Stimulated activated CD8-positive, alpha-beta memory T cell treated with anti-CD3 and anti-CD28 coated beads, Interleukin-4, amount 100 ng/mL, for 4 hours (primary cell): Measurements from ENCODE around the gene TNS2.
A peak's percentile ranks its signal among the peaks of the same experiment; 100 is the strongest.
"Not testable (repeated sequence)": the region's sequence is repeated elsewhere in the genome, so short reads cannot be mapped to it uniquely, and the experiment has no call there.

Experiments used
- DNase-seq, 2 donors: peaks; one replicate each; pipeline ENCODE4 v3.0.0-alpha.2; 2020; ENCODE audit warnings: low read depth in 2 of 2, low spot score in 1 of 2

Gene TNS2

GRCh38 chr12:53093777-53094393 is 44.0 kb downstream of the TNS2 start:
- DNase-seq, result no peak

DNA sequence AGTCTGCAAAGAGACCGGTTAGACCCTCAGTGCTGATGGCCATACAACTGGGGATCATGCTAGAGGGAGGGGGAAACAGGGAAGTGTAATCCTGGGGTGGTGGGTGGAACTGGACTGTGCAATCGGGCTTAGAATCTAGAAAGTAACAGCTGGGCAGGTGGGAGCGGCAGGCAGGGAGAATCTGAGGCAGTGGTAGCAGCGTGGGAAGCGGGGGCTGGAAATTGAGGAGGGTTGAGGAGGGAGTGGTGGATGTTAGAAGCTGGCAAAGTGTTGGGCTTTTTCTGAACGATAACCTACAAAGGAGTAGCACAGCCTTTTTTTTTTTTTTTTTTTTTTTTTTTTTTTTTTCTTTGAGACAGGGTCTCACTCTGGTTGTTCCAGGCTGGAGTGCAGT is 44.5 kb downstream of the TNS2 start:
- DNase-seq, result no peak

- not testable (repeated sequence) for DNase-seq
These were observed 45.1 kb downstream of the TNS2 start for GRCh38 chr12:53094796-53095595.

DNA sequence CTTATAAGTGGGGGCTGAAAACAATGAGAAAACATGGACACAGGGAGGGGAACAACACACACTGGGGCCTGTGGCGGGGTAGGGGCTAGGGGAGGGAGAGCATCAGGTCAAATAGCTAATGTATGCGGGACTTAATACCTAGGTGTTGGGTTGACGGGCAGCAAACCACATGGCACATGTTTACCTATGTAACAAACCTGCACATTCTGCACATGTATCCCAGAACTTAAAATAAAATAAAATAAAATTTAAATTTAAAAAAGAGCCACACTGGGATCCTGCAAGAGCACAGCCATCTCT is 45.7 kb downstream of the TNS2 start:
- not testable (repeated sequence) for DNase-seq

- no peak for DNase-seq
These were observed 46.4 kb downstream of the TNS2 start for GRCh38 chr12:53096089-53096741.

DNA sequence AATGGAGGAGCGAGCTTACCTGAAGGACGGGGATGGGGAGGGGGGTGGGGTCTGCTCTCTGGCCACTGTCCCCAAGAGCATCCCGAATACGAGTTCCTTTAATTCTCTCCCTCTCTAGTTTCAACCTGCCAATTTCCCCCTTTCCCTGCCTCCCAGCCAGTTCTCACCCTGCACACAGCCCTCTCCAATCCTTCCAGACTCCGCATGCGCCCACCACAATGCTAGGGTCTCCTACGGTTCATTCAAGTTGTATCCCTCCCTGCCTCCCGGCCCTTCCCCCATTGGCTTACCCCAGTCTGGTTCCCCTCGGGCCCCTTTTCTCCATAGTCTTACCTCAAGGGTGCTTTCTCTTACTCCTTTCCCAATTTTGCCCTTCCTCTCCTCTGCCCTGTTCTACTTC is 46.9 kb downstream of the TNS2 start:
- no peak for DNase-seq

DNA sequence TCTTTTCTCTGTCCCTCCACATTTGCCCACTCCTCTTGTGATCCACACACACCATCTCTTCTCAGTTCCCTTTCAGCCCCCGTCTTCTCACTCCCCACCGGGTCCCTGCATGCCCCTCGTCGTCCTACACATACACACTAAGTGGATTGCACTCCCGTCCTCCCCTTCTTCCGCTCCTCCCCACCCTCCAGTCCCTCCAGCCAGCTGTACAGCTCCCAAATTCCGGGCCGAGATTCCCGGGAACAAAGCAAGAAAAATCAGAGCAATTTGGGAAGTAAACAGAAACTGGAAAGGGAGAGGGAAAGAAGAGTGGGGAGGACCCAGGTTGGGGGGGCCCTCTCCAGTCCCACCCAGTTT is 47.3 kb downstream of the TNS2 start:
- DNase-seq, result no peak

DNA sequence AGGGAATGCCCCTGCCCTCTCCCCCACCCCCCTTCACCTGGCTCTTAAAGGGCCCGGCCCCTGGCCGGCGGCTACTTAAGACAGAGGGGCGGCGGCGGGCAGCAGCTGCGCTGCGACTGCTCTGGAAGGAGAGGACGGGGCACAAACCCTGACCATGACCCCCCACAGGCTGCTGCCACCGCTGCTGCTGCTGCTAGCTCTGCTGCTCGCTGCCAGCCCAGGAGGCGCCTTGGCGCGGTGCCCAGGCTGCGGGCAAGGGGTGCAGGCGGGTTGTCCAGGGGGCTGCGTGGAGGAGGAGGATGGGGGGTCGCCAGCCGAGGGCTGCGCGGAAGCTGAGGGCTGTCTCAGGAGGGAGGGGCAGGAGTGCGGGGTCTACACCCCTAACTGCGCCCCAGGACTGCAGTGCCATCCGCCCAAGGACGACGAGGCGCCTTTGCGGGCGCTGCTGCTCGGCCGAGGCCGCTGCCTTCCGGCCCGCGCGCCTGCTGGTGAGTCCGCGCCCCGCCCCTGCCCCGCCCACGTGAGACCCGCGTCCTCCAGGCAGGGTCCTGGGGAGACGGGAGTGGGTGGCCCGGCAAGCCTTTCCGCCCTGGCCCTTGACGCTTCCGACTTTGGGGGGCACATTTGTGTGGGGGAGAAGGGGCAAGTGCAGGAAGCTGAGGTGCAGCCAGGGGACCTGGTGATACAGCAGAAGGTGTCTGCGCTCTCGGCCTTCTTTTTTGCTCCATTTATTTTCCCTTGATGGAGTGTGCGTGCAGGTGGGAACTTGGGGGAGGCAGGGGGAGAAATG is 47.9 kb downstream of the TNS2 start, which contains the start of gene IGFBP6:
TSS of gene IGFBP6 (plus strand) at position 104 of the 790 bp plus-strand sequence. CDS start at position 155, 51 bp downstream.
- no peak for DNase-seq

GRCh38 chr12:53098354-53098981 is 48.6 kb downstream of the TNS2 start:
- no peak for DNase-seq

GRCh38 chr12:53099071-53099882 is 49.4 kb downstream of the TNS2 start:
- DNase-seq, result peak; percentile 70 to 89

DNA sequence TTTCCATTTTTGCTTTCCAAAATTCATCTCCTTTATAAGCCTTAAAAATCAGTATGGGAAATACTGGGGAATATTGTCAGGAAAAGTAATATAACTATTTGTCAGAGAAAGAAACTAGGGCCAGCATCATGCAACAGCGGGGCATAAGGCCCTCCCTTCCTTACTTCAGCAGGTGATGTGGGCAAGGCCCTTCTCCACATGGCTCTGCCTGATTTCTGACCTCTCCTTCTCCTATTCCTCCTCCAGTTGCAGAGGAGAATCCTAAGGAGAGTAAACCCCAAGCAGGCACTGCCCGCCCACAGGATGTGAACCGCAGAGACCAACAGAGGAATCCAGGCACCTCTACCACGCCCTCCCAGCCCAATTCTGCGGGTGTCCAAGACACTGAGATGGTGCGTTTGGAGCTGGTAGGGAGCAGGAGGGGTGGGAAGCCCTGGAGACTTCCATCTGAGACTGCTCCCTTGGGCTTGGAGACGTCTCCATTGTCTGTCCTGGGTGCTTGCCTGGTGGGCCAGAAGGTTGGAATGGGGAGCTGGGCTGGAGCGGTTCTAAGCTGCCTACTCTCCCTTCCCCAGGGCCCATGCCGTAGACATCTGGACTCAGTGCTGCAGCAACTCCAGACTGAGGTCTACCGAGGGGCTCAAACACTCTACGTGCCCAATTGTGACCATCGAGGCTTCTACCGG is 50.7 kb downstream of the TNS2 start:
- no peak for DNase-seq

DNA sequence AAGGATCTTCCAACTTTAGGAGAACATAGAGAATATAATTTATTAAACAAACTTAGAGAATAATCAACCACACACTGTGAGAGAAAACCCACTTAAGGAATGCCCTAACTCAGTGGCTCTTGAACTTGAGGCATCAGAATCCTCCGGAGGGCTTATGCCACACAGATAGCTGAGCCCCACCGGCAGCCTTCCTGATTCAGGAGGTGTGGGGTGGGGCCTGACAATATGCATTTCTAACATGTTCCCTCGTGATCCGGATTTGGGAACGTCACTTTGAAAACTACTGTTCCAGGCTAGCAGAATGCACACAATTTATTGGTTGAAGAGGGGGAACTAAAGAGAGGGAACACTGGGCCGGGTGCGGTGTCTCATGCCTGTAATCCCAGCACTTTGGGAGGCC is 51.4 kb downstream of the TNS2 start:
- no peak for DNase-seq

- DNase-seq, result no peak
These were observed 52.3 kb downstream of the TNS2 start for GRCh38 chr12:53101931-53102781.

DNA sequence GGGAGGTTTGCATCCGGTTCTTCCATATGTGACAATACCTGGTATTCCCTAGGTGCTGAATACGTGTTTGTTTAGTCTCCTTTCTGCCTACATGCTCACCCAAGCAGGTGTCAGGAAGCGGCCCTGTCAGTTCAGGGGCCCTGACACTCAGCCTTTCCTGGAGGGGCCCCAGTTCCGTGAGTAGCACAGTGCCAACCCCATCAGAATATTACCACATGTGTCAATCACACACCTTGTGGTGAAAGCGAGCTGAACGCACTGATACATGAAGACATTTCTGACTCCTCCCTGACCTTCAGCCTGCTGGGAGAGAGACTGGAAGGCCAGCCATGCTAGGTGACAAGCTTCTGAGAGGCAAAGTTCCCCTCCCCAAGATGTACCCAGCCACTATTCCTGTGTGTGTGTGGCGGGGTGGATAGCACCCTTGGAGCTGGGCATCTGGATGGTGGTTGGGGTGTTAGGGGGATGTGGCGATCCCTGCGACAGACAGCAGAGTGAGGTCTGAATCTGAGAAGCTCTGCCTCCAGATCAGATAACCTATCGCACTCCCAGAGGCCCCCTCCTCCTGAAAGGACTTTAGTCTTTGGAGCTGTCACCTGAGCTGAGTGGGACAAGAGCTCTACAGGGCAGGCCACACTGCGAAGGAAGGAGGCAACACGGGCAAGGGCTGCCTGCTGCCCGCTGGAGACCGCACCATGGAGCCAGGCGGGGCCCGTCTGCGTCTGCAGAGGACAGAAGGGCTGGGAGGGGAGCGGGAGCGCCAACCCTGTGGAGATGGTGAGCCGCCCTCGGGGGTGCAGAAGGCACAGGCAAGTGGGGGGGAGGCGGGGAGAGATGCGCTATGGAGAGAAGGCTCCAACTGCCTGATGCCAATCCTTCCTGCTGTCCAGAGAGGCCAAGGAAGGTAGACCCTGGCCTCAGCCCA is 53.3 kb downstream of the TNS2 start, which contains the start of gene SOAT2:
TSS of gene SOAT2 (plus strand) at position 604 of the 925 bp plus-strand sequence. CDS start at position 696, 92 bp downstream.
- peak in 1 of 2 donors; percentile 20 for DNase-seq

DNA sequence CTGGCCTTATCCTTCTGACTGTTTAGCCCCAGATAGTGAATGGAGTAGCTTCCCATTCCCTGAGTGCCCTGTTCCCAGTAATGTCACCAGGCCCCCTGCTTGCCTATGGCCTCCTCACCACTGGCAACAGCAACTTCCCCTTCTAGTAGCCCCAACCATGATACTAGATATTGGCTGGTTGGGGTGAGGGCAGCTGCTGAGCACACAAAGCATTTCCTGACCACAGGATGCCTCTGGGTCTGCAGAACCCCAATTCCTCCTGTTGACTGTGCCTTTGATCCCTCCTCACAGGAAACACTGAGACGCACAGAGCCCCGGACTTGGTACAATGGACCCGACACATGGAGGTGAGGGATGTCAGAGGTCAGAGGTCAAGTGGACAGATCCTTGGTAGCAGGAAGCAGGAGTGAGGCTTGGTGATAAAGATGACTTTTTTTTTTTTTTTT is 54.0 kb downstream of the TNS2 start:
- DNase-seq, result no peak

DNA sequence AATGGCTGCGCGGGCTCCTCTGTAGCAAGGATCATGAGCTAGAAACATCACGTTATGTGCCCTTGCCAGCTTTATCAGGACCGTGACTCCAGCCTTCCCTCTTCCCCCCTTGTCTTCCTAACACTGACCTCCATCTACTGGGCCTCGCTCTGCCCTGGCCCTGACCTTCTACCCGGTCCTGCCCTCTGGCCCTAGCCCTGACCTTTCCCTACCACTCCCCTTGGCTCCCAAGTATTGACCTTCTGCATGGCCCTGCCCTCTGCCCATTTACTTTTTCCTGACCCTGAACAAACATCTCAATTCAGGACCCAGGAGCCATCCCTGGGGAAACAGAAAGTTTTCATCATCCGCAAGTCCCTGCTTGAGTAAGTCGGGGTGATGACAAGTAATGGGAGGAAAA is 55.4 kb downstream of the TNS2 start:
- no peak for DNase-seq

DNA sequence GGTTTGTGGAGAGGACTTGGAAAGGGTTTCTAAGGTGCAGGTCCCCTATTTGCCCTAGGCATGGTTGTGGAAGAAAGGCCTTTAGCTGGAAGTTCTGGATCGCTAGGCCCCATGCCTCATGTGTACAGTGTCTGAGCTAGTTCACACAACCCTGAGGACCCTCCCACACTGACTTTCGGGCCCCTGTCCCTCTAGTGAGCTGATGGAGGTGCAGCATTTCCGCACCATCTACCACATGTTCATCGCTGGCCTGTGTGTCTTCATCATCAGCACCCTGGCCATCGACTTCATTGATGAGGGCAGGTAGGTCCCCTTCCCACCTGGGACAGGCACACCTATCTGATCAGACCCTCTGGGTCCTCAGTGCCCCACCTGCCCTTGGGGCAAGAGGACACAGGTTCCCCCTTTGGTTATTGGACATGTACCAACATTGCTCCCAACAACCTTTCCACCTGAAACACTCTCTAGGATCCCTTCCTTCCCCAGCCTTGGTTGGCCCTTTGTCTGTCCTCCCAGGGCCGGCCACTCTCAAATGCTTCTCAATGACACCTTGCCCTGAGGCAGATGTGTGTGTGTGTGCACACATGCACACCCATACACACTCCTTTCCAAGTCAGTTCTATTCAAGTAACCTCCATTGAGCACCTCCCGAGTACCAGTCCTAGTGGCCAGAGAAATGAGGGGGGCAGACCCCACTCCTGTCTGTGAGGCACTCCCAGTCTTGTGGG is 56.0 kb downstream of the TNS2 start:
- DNase-seq, result no peak
